NCI-H446 (cell line): ENCODE data around the gene FBXL13.
"Not testable (repeated sequence)": the region's sequence is repeated elsewhere in the genome, so short reads cannot be mapped to it uniquely, and the experiment has no call there.

Source experiments
- DNase-seq, 2 experiments: peaks; one replicate each; lab custom pipeline; 2025; lab: John Stamatoyannopoulos, UW

FBXL13 gene

GRCh38 chr7:102935450-102936115, 139.0 kb downstream of the FBXL13 start:
- DNase-seq = no peak

- no peak for DNase-seq
These were observed 139.9 kb downstream of the FBXL13 start for GRCh38 chr7:102934701-102935100.

GRCh38 chr7:102934239-102934638, 140.4 kb downstream of the FBXL13 start:
- no peak for DNase-seq

GRCh38 chr7:102933763-102934162, 140.8 kb downstream of the FBXL13 start:
- DNase-seq = no peak

- no peak for DNase-seq
These were observed 142.8 kb downstream of the FBXL13 start for GRCh38 chr7:102931757-102932156.

- DNase-seq = no peak
These were observed 147.2 kb downstream of the FBXL13 start for GRCh38 chr7:102927312-102927933.

- no peak for DNase-seq
These were observed 147.8 kb downstream of the FBXL13 start for GRCh38 chr7:102926783-102927140.

- no peak for DNase-seq
These were observed 148.4 kb downstream of the FBXL13 start for GRCh38 chr7:102925976-102926782.

GRCh38 chr7:102918845-102919244, 155.8 kb downstream of the FBXL13 start:
- DNase-seq = no peak

GRCh38 chr7:102917436-102918353, 156.9 kb downstream of the FBXL13 start:
- no peak for DNase-seq

GRCh38 chr7:102916881-102917280, 157.7 kb downstream of the FBXL13 start:
- no peak for DNase-seq

GRCh38 chr7:102916426-102916825, 158.2 kb downstream of the FBXL13 start:
- peak in 1 of 2 experiments; percentile 13 for DNase-seq

GRCh38 chr7:102914585-102914984, 160.0 kb downstream of the FBXL13 start:
- DNase-seq = peak; percentile 26 to 65

- DNase-seq = no peak
These were observed 160.8 kb downstream of the FBXL13 start for GRCh38 chr7:102913826-102914225.

- DNase-seq = peak; percentile 60 to 90
These were observed 161.9 kb downstream of the FBXL13 start, which contains the start of gene LRRC17 for GRCh38 chr7:102912742-102913141. Gene LRRC17 (plus strand): TSS chr7:102913000. CDS start chr7:102933914, 20,914 bp downstream.

- no peak for DNase-seq
These were observed 165.9 kb downstream of the FBXL13 start for GRCh38 chr7:102908676-102909075.

- DNase-seq = not testable (repeated sequence)
These were observed 171.0 kb downstream of the FBXL13 start for GRCh38 chr7:102903576-102903975.

GRCh38 chr7:102902052-102902451, 172.5 kb downstream of the FBXL13 start:
- not testable (repeated sequence) for DNase-seq

GRCh38 chr7:102898532-102898859, 176.1 kb downstream of the FBXL13 start:
- DNase-seq = no peak

- no peak for DNase-seq
These were observed 176.6 kb downstream of the FBXL13 start for GRCh38 chr7:102897856-102898531.

GRCh38 chr7:102897211-102897631, 177.4 kb downstream of the FBXL13 start:
- DNase-seq = no peak
